Measurements from ENCODE around the gene GRID2. TPM values are rescaled to one million over a fixed set of nuclear protein-coding genes. Genes with fewer than 3 reads are reported as not detected.

Gene GRID2
- total RNA-seq, 2 donors from 2014 or later, result 0.28 TPM; not detected in 1

- no peak overlapping the region for H3K27ac ChIP-seq
- no peak for TF ChIP-seq CTCF (IDR thresholded peaks at IDR 0.05)
- H3K36me3 ChIP-seq, result no peaks in the 10 kb centered on the region
- no peaks in the 10 kb centered on the region for H3K4me1 ChIP-seq (ENCODE audit: control insufficient read depth in 1 of 2, low read depth in 2 of 2)
- H3K4me3 ChIP-seq, result no peak overlapping the region
- DNase-seq (ENCODE audit: low spot score), result no peak
- no peaks in the 10 kb centered on the region for H3K9me3 ChIP-seq
- no peak for ATAC-seq (ENCODE audit: insufficient number of reproducible peaks, low FRiP score, low read depth)
- H3K27me3 ChIP-seq (replicated peaks; ENCODE audit: insufficient read depth), result no peaks in the 10 kb centered on the region
These were observed 1313.8 kb downstream of the GRID2 start for GRCh38 chr4:93617606-93618005.

- no peaks in the 10 kb centered on the region for H3K9me3 ChIP-seq
- no peak for DNase-seq (ENCODE audit: low spot score)
- no peak for ATAC-seq (ENCODE audit: insufficient number of reproducible peaks, low FRiP score, low read depth)
- H3K27me3 ChIP-seq (replicated peaks; ENCODE audit: insufficient read depth), result no peaks in the 10 kb centered on the region
- H3K4me1 ChIP-seq (ENCODE audit: control insufficient read depth in 1 of 2, low read depth in 2 of 2), result peaks cover 0 to 4% of the 10 kb centered on the region in 2 donors
- no peak overlapping the region for H3K4me3 ChIP-seq
- H3K36me3 ChIP-seq, result no peaks in the 10 kb centered on the region
- no peak overlapping the region for H3K27ac ChIP-seq
- TF ChIP-seq CTCF (IDR thresholded peaks at IDR 0.05), result no peak
These were observed 1330.0 kb downstream of the GRID2 start for GRCh38 chr4:93633721-93634120.

GRCh38 chr4:93635943-93636342, 1332.2 kb downstream of the GRID2 start:
- Histone ChIP-seq H3K4me3 (no peak overlapping the region), H3K27me3 (replicated peaks; ENCODE audit: insufficient read depth) (no peaks in the 10 kb centered on the region), H3K27ac (no peak overlapping the region), H3K36me3 (no peaks in the 10 kb centered on the region), H3K4me1 (ENCODE audit: control insufficient read depth in 1 of 2, low read depth in 2 of 2) (peaks cover 0 to 4% of the 10 kb centered on the region in 2 donors), H3K9me3 (no peaks in the 10 kb centered on the region)
- ATAC-seq (ENCODE audit: insufficient number of reproducible peaks, low FRiP score, low read depth) (no peak), DNase-seq (ENCODE audit: low spot score) (no peak)
- no peak for TF ChIP-seq CTCF (IDR thresholded peaks at IDR 0.05)

- TF ChIP-seq CTCF (IDR thresholded peaks at IDR 0.05), result no peak
- Histone ChIP-seq H3K36me3 (no peaks in the 10 kb centered on the region), H3K4me3 (no peak overlapping the region), H3K9me3 (no peaks in the 10 kb centered on the region), H3K27me3 (replicated peaks; ENCODE audit: insufficient read depth) (no peaks in the 10 kb centered on the region), H3K4me1 (ENCODE audit: control insufficient read depth in 1 of 2, low read depth in 2 of 2) (peaks cover 0 to 3% of the 10 kb centered on the region in 2 donors), H3K27ac (no peak overlapping the region)
- no peak for ATAC-seq (ENCODE audit: insufficient number of reproducible peaks, low FRiP score, low read depth)
- DNase-seq (ENCODE audit: low spot score), result no peak
These were observed 1341.4 kb downstream of the GRID2 start for GRCh38 chr4:93645120-93645519.

- H3K4me3 ChIP-seq, result no peak overlapping the region
- H3K4me1 ChIP-seq (ENCODE audit: control insufficient read depth in 1 of 2, low read depth in 2 of 2), result peaks cover 0 to 3% of the 10 kb centered on the region in 2 donors
- DNase-seq (ENCODE audit: low spot score) (no peak), ATAC-seq (ENCODE audit: insufficient number of reproducible peaks, low FRiP score, low read depth) (no peak)
- no peaks in the 10 kb centered on the region for H3K9me3 ChIP-seq
- H3K36me3 ChIP-seq, result no peaks in the 10 kb centered on the region
- H3K27ac ChIP-seq, result no peak overlapping the region
- TF ChIP-seq CTCF (IDR thresholded peaks at IDR 0.05), result no peak
- no peaks in the 10 kb centered on the region for H3K27me3 ChIP-seq (replicated peaks; ENCODE audit: insufficient read depth)
These were observed 1342.6 kb downstream of the GRID2 start for GRCh38 chr4:93646233-93646930.

Data from thoracic aorta (tissue), 2 donors.